ENCODE results near the gene FOXF1.

Gene FOXF1

GRCh38 chr16:86549076-86549892, 39.0 kb downstream of the FOXF1 start:
- no peak overlapping the region for H3K27ac ChIP-seq
- TF ChIP-seq CTCF (IDR thresholded peaks at IDR 0.05) (no peak), ZFX (IDR thresholded peaks at IDR 0.05; ENCODE audit: borderline replicate concordance) (no peak)

GRCh38 chr16:86549893-86550190, 39.5 kb downstream of the FOXF1 start:
- no peak for TF ChIP-seq CTCF (IDR thresholded peaks at IDR 0.05)
- no peak for TF ChIP-seq ZFX (IDR thresholded peaks at IDR 0.05; ENCODE audit: borderline replicate concordance)
- H3K27ac ChIP-seq: no peak overlapping the region

GRCh38 chr16:86550281-86550680, 40.0 kb downstream of the FOXF1 start:
- TF ChIP-seq CTCF (IDR thresholded peaks at IDR 0.05): no peak
- no peak for TF ChIP-seq ZFX (IDR thresholded peaks at IDR 0.05; ENCODE audit: borderline replicate concordance)
- no peak overlapping the region for H3K27ac ChIP-seq

- no peak for TF ChIP-seq CTCF (IDR thresholded peaks at IDR 0.05)
- TF ChIP-seq ZFX (IDR thresholded peaks at IDR 0.05; ENCODE audit: borderline replicate concordance): no peak
- H3K27ac ChIP-seq: no peak overlapping the region
Measured at GRCh38 chr16:86553356-86553755, 43.0 kb downstream of the FOXF1 start.

GRCh38 chr16:86554599-86554916, 44.2 kb downstream of the FOXF1 start:
- TF ChIP-seq CTCF (IDR thresholded peaks at IDR 0.05) (no peak), ZFX (IDR thresholded peaks at IDR 0.05; ENCODE audit: borderline replicate concordance) (no peak)
- peak overlapping the region; percentile 51 for H3K27ac ChIP-seq

GRCh38 chr16:86554917-86555703, 44.8 kb downstream of the FOXF1 start, which contains the start of gene MTHFSD:
Gene MTHFSD (minus strand): TSS chr16:86555235. CDS start chr16:86555184, 51 bp downstream.
- H3K27ac ChIP-seq: peak within 1 kb of the TSS; percentile 51
- TF ChIP-seq CTCF (IDR thresholded peaks at IDR 0.05) (no peak), ZFX (IDR thresholded peaks at IDR 0.05; ENCODE audit: borderline replicate concordance) (no peak)

- no peak overlapping the region for H3K27ac ChIP-seq
- no peak for TF ChIP-seq ZFX (IDR thresholded peaks at IDR 0.05; ENCODE audit: borderline replicate concordance)
- no peak for TF ChIP-seq CTCF (IDR thresholded peaks at IDR 0.05)
Measured at GRCh38 chr16:86555704-86556075, 45.4 kb downstream of the FOXF1 start.

Measured in 22Rv1 (cell line).